Bronchial epithelial cell (primary cell): ENCODE data around the gene DTNB. TPM values are rescaled to one million over a fixed set of nuclear protein-coding genes. Genes with fewer than 3 reads are reported as not detected.

ENCODE experiments used
- DNase-seq: peaks from one replicate; pipeline ENCODE4 v3.0.0-alpha.2; 2010; ENCODE audit warnings: low read depth
- FAIRE-seq: peaks from 2 replicates; lab custom pipeline; 2011; peaks lifted over from hg19 to GRCh38; lab: Jason Lieb, UNC
- H3K27me3 ChIP-seq: 2 replicates; pipeline ENCODE4 v1.5.1; 2011; ENCODE audit warnings: low read length; ENCODE audit not compliant: control insufficient read depth, insufficient read depth
- H3K36me3 ChIP-seq: 2 replicates; pipeline ENCODE4 v1.5.1; 2011; ENCODE audit warnings: low read length; ENCODE audit not compliant: control insufficient read depth, insufficient read depth
- H3K4me3 ChIP-seq: 2 replicates; pipeline ENCODE4 v1.5.1; 2011; ENCODE audit warnings: mild to moderate bottlenecking, low read depth, low read length, control low read depth
- CTCF ChIP-seq: IDR thresholded peaks from 2 replicates; pipeline ENCODE4 v1.5.1; 2011; ENCODE audit warnings: mild to moderate bottlenecking, moderate library complexity, low read length, control low read depth, inconsistent platforms; ENCODE audit not compliant: insufficient read depth, severe bottlenecking
- total RNA-seq: library from RNA; depleted of rRNA; stranded (reverse); fragments of >200 nt; gene quantifications from 2 replicates; pipeline ENCODE4 v1.2.1, GENCODE V29; 2014

DTNB gene
- total RNA-seq, 1 donor from 2014 or later = 8.4 TPM

- H3K36me3 ChIP-seq = no peaks in the 10 kb centered on the region
- no peak overlapping the region for H3K4me3 ChIP-seq
- TF ChIP-seq CTCF = no peak
- DNase-seq = no peak
- no peak for FAIRE-seq
- H3K27me3 ChIP-seq = no peaks in the 10 kb centered on the region
Observed at GRCh38 chr2:25446122-25446521, 227.3 kb downstream of the DTNB start.

GRCh38 chr2:25445464-25445863 is 227.9 kb downstream of the DTNB start:
- Histone ChIP-seq H3K27me3 (no peaks in the 10 kb centered on the region), H3K36me3 (no peaks in the 10 kb centered on the region), H3K4me3 (no peak overlapping the region)
- TF ChIP-seq CTCF = no peak
- FAIRE-seq = peak; percentile 13
- DNase-seq = no peak

- no peak for DNase-seq
- H3K27me3 ChIP-seq = no peaks in the 10 kb centered on the region
- no peak for FAIRE-seq
- no peak overlapping the region for H3K4me3 ChIP-seq
- no peaks in the 10 kb centered on the region for H3K36me3 ChIP-seq
- no peak for TF ChIP-seq CTCF
Observed at GRCh38 chr2:25444608-25445270, 228.6 kb downstream of the DTNB start.

GRCh38 chr2:25443766-25444165 is 229.6 kb downstream of the DTNB start:
- FAIRE-seq (no peak), DNase-seq (no peak)
- Histone ChIP-seq H3K4me3 (no peak overlapping the region), H3K27me3 (no peaks in the 10 kb centered on the region), H3K36me3 (no peaks in the 10 kb centered on the region)
- no peak for TF ChIP-seq CTCF

GRCh38 chr2:25441353-25441752 is 232.0 kb downstream of the DTNB start:
- TF ChIP-seq CTCF = no peak
- Histone ChIP-seq H3K4me3 (no peak overlapping the region), H3K27me3 (no peaks in the 10 kb centered on the region), H3K36me3 (no peaks in the 10 kb centered on the region)
- FAIRE-seq (no peak), DNase-seq (no peak)

- Histone ChIP-seq H3K36me3 (no peaks in the 10 kb centered on the region), H3K4me3 (no peak overlapping the region), H3K27me3 (no peaks in the 10 kb centered on the region)
- TF ChIP-seq CTCF = no peak
- no peak for DNase-seq
- FAIRE-seq = no peak
Observed at GRCh38 chr2:25438793-25439192, 234.6 kb downstream of the DTNB start.
